ENCODE results near the gene SST.

- TF ChIP-seq CTCF (IDR thresholded peaks at IDR 0.05) (no peak), POLR2A (IDR thresholded peaks at IDR 0.05) (no peak)
These were observed 22.0 kb downstream of the SST start for GRCh38 chr3:187648177-187648576.

Measured in esophagus squamous epithelium (tissue), 4 donors.